GM21360 (cell line): ENCODE results near the gene GBP6.
"Not testable (repeated sequence)": the region's sequence is repeated elsewhere in the genome, so short reads cannot be mapped to it uniquely, and the experiment has no call there.

Source experiments
- ATAC-seq: cut with Tn5 transposase; IDR thresholded peaks from one replicate; pipeline ENCODE4 v1.9.1; 2021; ENCODE audit warnings: mild to moderate bottlenecking, moderate library complexity; ENCODE audit not compliant: unreplicated experiment

Gene GBP6

DNA sequence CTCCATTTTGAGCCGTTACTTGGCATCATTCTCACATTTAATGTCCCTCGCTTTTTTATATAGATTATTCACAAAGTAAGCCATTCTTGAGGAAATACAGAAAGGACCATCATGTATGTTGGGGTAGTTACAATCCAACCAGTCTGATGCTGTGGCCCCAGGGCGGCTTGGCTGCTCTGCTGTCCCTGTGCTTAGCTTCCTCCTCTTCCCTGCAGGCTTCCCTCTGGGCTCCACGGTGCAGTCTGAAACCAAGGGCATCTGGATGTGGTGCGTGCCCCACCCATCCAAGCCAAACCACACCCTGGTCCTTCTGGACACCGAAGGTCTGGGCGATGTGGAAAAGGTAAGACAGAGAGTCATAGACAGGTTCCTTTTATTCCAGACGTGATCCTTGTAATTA, 5.5 kb downstream of the GBP6 start:
- no peak for ATAC-seq

DNA sequence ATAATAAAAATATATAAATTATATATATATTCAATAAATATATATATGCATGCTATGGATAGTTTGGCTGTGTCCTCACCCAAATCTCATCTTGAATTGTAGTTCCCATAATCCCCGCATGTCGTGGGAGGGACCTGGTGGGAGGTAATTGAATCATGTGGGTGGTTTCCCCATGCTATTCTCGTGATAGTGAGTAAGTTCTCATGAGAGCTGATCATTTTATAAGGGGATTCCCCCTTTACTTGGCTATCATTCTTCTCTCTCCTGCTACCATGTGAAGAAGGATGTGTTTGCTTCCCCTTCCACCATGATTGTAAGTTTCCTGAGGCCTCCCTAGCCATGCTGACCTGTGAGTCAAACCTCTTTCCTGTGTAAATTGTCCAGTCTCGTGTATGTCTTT, 10.0 kb downstream of the GBP6 start:
- ATAC-seq, result not testable (repeated sequence)

DNA sequence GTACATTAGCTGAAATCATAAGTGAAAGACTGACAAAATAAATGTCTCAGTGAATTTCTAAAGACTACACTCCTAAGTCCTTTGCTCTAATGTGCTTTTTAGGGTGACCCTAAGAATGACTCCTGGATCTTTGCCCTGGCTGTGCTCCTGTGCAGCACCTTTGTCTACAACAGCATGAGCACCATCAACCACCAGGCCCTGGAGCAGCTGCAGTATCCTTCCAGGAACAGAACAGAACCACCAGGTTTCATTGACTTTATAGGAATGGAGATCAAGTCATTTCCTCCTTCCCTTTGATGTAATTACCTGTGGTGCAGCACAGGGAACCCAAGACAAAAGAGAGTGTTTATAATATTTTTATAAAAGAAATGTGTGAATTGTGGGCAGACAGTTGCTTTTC, 14.1 kb downstream of the GBP6 start:
- no peak for ATAC-seq

DNA sequence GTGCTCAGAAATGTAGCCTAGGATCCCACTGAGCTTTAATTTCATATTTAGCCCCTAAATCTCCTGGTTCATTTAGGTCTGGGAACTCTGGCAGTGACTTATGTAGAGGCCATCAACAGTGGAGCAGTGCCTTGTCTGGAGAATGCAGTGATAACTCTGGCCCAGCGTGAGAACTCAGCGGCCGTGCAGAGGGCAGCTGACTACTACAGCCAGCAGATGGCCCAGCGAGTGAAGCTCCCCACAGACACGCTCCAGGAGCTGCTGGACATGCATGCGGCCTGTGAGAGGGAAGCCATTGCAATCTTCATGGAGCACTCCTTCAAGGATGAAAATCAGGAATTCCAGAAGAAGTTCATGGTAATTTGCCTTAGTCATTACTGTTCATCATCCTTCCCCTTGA, 17.8 kb downstream of the GBP6 start:
- ATAC-seq, result no peak

DNA sequence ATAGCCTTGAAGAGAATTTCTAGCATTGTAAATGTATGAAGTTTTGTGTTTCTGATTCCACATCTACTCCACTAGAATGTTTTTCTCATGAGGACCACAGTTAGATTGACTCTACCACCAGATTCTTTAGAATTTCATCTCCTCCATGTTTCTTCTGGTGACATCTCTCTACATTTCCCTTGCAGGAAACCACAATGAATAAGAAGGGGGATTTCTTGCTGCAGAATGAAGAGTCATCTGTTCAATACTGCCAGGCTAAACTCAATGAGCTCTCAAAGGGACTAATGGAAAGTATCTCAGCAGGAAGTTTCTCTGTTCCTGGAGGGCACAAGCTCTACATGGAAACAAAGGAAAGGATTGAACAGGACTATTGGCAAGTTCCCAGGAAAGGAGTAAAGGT, 18.6 kb downstream of the GBP6 start:
- ATAC-seq, result no peak

DNA sequence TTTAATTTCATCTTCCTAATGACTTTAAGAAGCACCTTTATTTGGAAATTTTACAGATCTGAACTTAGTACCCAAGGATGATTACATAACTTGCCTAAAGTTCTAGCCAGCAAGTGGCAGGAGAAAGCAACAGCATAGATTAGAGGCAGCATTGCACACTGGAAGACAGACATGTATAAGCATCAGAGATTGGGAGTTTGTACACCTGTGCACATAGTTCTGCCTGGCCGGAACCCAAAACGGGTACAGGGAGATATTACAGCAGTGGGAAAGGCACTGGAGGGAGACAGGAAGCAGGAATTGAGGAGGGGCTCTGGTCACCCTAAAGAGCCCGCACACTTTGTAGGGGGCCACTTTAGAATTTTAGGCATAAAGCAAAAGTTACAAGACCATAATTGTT, 19.3 kb downstream of the GBP6 start:
- no peak for ATAC-seq

DNA sequence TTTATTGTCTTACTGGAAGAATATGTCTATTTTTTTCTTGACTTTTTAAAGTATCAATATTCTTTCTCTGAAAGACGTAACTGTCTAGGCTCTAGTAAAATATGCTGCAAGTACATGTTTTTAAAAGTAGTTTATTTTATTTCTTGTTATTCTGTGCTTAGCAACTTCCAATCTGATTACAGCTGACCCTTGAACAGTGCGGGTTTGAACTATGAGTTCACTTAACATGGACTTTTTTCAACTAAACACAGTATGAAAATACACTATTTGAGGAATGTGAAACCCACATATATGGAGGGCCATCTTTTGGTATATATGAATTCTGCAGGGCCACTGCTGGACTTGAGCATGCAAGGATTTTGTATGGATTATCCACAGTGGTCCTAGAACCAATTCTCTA, 26.8 kb downstream of the GBP6 start:
- ATAC-seq, result no peak

DNA sequence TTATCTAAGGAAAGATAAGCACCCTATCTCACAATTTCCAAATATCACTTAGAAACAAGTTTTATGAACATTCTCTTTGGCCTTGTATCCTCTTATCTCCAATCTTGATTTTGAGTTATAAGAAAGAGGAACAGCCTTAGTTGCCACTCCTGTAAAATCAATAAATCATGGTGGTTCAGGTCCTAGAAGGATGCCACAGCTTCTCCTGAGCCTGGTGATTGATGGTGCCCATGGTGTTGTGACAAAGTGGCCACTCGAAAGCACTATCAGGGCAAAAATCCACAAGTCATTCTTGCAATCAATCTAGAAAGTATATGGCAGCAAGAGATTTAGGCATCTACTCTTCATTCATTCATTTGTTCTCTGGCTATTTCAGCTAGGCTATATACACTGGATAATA, 27.8 kb downstream of the GBP6 start:
- ATAC-seq, result no peak

DNA sequence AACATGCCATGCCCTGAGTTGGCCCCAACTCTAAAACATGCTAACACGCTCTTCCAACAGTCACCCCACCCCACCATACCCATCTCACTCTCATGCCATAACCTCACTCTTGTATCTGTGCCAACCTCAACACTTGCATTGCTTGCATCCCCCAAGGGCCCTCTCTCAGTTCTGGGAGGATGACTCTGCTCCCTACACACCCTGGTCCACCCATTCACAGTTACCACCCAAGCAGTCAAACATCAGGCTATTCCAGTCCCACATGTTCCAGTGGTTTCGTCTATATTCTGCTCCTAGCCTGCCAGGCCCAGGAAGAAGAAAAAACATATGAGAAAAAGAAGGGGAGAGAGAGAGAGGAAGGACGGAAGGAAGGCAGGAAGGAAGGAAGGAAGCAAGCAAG, 31.0 kb downstream of the GBP6 start:
- no peak for ATAC-seq

DNA sequence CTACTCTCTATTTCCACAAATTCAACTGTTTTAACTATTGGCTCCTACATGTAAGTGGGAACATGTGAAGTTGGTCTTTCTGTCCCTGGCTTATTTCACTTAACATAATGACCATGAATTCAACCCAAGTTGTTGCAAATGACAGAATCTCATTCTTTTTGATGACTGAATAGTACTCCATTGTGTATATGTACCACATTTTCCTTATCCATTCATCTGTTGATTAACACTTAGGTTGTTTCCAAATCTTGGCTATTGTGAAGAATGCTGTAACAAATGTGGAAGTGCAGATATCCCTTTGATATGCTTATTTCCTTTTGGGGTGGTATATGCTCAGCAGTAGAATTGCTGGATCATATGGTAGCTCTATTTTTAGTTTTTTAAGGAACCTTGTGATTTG, 33.0 kb downstream of the GBP6 start:
- ATAC-seq, result no peak

DNA sequence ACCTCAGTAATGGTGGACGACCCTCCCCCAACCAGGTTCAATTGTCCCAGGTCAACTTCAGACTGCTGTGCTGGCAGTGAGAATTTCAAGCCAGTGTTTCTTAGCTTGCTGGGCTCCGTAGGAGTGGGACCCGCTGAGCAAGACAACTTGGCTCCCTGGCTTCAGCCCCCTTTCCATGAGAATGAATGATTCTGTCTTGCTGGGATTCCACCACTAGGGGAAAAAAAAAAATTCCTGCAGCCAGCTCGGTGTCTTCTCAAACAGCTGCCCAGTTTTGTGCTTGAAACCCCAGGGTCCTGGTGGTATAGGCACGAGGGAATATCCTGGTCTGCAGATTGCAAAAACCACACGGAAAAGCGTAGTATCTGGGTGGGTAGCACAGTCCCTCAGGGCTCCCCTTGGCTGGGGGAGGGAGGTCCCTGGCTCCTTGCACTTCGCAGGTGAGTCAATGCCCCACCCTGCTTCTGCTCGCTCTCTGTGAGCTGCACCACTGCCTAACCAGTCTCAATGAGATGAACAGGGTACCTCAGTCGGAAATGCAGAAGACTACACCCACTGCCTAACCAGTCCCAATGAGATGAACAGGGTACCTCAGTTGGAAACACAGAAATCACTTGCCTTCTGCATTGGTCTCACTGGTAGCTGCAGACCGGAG, 41.5 kb downstream of the GBP6 start:
- no peak for ATAC-seq

DNA sequence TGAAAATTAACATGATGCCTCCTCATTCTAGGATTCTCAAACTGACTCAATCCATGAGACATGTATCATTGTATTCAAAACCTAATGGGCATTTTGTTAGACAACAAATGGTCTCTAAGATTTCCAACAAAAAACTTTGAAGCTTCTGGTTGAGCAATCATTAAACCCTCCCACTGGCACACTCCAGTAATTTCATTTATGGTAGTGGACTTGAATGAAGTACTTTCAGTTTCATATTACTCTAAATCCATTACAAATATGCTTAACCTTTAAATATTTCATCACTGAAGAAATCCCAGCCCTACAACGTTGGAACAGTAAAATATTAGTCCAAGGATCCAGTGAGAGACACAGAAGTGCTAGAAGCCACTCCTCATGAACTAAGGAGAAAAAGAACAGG, 43.5 kb downstream of the GBP6 start:
- no peak for ATAC-seq

DNA sequence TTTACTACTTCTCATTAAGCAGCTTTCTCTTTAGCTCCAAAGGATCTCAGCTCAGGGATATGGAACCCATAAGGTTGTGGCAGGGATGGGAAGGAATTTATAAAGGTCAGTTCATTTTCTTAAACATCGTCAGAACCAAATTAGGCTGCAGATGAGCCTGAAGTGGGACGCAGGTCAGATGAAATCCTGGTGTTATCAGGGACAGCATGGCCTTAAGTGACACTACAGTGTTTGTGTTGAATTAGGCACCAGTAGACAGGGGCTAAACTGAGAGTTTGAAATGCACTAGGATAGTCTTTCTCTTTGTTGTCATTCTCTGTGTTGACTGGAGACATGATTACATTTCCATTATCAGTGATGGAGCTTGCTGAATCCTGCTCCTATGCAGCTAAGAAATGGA, 43.9 kb downstream of the GBP6 start:
- not testable (repeated sequence) for ATAC-seq

DNA sequence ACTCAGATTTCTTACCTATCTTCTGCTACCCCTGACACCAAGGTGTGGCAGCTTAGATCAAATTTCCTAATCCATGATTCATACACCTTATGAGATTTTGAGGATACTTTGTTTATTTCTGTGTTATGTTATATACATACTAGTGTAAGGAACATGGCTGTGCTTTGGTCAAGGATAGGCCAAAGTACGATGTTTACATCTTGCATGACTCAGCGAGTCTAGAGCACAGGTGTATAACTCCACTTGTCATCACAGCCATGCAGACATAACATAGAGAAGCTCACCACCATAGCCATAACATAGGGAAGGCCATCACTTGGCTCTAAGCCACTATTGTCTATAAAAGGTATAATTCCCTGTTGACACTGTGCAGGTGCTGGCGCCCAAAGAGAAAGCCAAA, 61.2 kb downstream of the GBP6 start:
- no peak for ATAC-seq

DNA sequence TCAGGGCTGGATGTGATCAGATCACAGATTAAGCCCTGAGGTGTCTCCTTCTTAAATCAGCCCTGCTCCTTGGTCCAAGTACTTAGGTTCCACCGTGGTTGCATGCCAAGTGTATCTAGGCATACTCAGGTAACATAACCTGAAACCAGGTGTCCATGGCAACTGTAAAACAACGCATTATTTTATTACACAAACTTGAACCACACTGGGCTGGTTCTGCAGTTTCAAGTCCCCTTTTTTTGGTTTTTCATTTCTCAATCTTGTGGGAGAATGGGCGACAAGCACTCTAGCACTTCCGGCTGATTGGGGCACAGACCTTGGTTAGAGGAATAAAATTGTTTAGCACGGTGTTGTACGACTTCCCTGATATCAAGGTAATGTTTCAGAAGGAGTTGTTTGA, 65.2 kb downstream of the GBP6 start:
- no peak for ATAC-seq

DNA sequence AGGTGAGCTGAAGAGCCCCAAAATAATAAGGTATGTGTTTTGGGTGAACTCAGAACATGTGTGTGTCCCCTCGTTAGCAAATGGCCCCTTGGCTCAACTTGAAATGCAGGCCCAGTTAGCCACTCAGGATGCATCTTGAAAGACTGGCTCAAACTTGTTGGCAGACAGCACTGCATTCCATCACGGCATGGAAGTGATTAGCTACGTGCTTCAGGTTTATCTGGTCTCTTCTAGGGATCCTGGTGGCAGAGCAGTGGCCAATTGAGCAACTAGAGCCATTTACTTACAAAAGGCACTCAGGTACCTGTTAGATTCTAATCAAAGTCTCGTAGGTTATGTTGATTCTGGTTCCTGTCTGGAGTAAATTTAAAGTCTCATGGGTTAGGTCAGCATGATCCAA, 65.8 kb downstream of the GBP6 start:
- not testable (repeated sequence) for ATAC-seq

DNA sequence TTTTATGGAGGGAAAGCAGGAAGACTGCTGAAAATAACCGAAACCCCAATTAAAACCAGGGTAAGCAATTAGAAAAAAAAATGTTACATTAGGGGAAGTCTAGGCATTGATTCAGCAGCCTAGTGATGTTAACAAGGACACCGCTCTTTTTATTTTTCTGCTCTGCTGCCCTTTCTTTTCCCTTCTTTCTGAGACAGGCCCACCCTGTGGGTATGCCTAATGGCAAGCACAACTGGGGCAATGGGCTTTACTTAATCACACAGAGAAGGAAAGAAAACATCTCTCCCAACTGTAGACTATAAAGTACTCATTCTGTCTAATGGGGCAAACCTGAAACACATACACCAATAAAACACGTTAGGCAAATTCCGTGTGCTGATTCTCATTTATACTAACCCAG, 69.6 kb downstream of the GBP6 start:
- ATAC-seq, result no peak

DNA sequence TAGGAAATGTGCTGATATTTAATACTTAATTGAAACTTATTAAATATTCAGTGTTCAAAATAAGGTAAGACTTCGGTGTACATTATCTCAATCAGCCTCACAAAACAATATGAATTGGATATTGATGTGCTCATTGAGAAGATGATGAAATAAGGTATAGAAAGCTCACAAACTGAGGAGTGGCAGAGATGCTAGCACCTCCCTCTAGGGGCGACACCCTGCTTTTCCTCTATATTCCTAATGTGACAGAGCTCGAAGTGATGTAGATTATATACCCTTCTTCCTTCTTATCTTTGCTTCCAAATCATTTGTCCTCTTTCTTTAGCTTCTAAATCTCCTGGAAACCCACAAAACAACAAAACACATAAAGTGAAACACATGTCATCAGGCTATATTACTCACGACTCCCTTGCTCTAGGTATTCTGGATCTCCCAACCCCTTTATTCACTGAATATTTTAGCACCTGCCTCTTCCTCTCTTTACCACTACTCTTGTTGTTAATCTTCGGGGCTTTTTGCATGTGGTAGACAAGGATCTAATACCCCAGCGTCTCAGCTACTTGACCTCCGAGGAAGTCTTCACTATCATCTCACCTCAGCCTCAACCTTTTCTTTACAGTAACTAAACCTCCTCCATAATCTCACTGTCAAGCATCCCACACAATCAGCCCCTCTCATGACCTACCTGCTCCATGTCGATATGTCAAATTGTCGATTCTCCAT, 70.4 kb downstream of the GBP6 start:
- not testable (repeated sequence) for ATAC-seq
